ENCODE data around the gene SPATA17.
"Not testable (repeated sequence)": the region's sequence is repeated elsewhere in the genome, so short reads cannot be mapped to it uniquely, and the experiment has no call there.

DNA sequence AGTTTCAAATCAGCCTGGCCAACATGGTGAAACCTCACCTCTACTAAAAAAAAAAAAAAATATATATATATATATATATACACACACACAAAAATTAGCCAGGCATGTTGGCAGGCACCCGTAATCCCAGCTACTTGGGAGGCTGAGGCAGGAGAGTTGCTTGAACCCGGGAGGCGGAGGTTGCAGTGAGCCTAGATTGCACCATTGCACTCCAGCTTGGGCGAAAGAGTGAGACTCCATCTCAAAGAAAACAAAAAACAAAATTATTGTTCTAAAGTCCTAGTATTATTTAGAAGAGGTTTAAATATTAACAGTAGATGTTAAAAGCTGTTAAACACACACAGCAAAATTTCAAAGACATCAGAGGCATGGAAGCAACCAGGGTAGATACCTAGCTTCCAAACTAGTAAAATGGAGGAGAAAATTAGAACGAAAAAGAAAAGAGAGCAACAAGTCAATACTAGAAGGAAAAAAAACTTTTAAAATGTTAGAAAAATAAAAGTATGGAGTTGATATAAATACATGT is 46.8 kb upstream of the SPATA17 start:
- not testable (repeated sequence) for TF ChIP-seq CTCF, POLR2A (IDR thresholded peaks at IDR 0.05)

Data from adrenal gland (tissue), 5 donors.